Fibroblast of peridontal ligament (primary cell): ENCODE results near the gene DRC7.
A peak's percentile ranks its signal among the peaks of the same experiment; 100 is the strongest.

Experiments
- DNase-seq: peaks from one replicate; pipeline ENCODE4 v3.0.0-alpha.2; 2010; ENCODE audit errors: extremely low read depth

DRC7 gene

GRCh38 chr16:57694725-57695679 lies at the start of gene DRC7:
DRC7 (plus strand) TSS chr16:57694806; CDS start chr16:57697950, 3,144 bp downstream.
- DNase-seq: peak; percentile 24

- no peak for DNase-seq
Observed at GRCh38 chr16:57645169-57645568, 49.4 kb upstream of the DRC7 start.

GRCh38 chr16:57645691-57646387 lies 48.8 kb upstream of the DRC7 start:
- DNase-seq: no peak

GRCh38 chr16:57646388-57647039 lies 48.1 kb upstream of the DRC7 start:
- no peak for DNase-seq

GRCh38 chr16:57647136-57647875 lies 47.3 kb upstream of the DRC7 start:
- DNase-seq: no peak

GRCh38 chr16:57648125-57648524 lies 46.5 kb upstream of the DRC7 start:
- no peak for DNase-seq

GRCh38 chr16:57648581-57649442 lies 45.8 kb upstream of the DRC7 start:
- peak; percentile 70 for DNase-seq

- no peak for DNase-seq
Observed at GRCh38 chr16:57649443-57649751, 45.2 kb upstream of the DRC7 start.

- no peak for DNase-seq
Observed at GRCh38 chr16:57649846-57650245, 44.8 kb upstream of the DRC7 start.

GRCh38 chr16:57651344-57652333 lies 43.0 kb upstream of the DRC7 start:
- DNase-seq: no peak

- no peak for DNase-seq
Observed at GRCh38 chr16:57652695-57653471, 41.7 kb upstream of the DRC7 start.

- no peak for DNase-seq
Observed at GRCh38 chr16:57653936-57654335, 40.7 kb upstream of the DRC7 start.

- DNase-seq: no peak
Observed at GRCh38 chr16:57656342-57656955, 38.2 kb upstream of the DRC7 start.

GRCh38 chr16:57657228-57657627 lies 37.4 kb upstream of the DRC7 start:
- no peak for DNase-seq

- DNase-seq: no peak
Observed at GRCh38 chr16:57658130-57658877, 36.3 kb upstream of the DRC7 start.

- no peak for DNase-seq
Observed at GRCh38 chr16:57658878-57659674, 35.5 kb upstream of the DRC7 start.
